GM12864 (cell line): ENCODE measurements around the gene CASKIN1.

Source experiments
- DNase-seq: peaks from one replicate; pipeline ENCODE4 v3.0.0-alpha.2; 2011; ENCODE audit warnings: low read depth
- H3K4me3 ChIP-seq: 2 replicates; pipeline ENCODE4 v1.5.1; 2011; ENCODE audit warnings: mild to moderate bottlenecking, low read depth, low read length, control low read depth
- TF ChIP-seq, protein P1 (sequence below): IDR thresholded peaks from 2 replicates; pipeline ENCODE4 v1.5.1; 2011; ENCODE audit warnings: low read depth, mild to moderate bottlenecking, moderate library complexity, low read length, control low read depth, inconsistent platforms; ENCODE audit errors: missing control alignments

The CASKIN1 gene

GRCh38 chr16:2238838-2239675 lies 42.7 kb upstream of the CASKIN1 start:
- DNase-seq, result no peak
- TF ChIP-seq, protein P1, sequence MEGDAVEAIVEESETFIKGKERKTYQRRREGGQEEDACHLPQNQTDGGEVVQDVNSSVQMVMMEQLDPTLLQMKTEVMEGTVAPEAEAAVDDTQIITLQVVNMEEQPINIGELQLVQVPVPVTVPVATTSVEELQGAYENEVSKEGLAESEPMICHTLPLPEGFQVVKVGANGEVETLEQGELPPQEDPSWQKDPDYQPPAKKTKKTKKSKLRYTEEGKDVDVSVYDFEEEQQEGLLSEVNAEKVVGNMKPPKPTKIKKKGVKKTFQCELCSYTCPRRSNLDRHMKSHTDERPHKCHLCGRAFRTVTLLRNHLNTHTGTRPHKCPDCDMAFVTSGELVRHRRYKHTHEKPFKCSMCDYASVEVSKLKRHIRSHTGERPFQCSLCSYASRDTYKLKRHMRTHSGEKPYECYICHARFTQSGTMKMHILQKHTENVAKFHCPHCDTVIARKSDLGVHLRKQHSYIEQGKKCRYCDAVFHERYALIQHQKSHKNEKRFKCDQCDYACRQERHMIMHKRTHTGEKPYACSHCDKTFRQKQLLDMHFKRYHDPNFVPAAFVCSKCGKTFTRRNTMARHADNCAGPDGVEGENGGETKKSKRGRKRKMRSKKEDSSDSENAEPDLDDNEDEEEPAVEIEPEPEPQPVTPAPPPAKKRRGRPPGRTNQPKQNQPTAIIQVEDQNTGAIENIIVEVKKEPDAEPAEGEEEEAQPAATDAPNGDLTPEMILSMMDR, result no peak
- no peak overlapping the region for H3K4me3 ChIP-seq

GRCh38 chr16:2238150-2238837 lies 41.9 kb upstream of the CASKIN1 start:
- TF ChIP-seq, protein P1, result no peak
- H3K4me3 ChIP-seq, result no peak overlapping the region
- DNase-seq, result no peak

GRCh38 chr16:2237493-2238149 lies 41.2 kb upstream of the CASKIN1 start:
- H3K4me3 ChIP-seq, result no peak overlapping the region

DNA sequence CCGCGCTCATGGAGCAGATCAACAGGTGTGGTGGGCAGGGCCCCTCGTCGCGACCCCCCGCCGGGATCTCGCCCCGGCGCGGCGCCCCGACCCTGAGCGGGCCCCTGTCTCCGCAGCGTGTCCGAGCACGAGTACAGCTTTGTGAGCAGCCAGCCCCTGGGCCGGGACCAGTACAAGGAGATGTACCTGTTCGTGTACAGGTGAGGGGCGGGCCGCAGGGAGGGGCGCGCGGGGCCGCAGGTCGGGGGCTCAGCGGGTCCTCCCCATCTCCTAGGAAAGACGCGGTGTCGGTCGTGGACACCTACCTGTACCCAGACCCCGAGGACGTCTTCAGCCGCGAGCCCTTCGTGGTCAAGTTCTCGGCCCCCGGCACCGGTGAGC lies 40.7 kb upstream of the CASKIN1 start:
- no peak for DNase-seq
- no peak overlapping the region for H3K4me3 ChIP-seq
- TF ChIP-seq, protein P1, result no peak

More at GRCh38 chr16:2237493-2238149, 41.2 kb upstream of the CASKIN1 start:
- TF ChIP-seq, protein P1, result no peak
- DNase-seq, result no peak

DNA sequence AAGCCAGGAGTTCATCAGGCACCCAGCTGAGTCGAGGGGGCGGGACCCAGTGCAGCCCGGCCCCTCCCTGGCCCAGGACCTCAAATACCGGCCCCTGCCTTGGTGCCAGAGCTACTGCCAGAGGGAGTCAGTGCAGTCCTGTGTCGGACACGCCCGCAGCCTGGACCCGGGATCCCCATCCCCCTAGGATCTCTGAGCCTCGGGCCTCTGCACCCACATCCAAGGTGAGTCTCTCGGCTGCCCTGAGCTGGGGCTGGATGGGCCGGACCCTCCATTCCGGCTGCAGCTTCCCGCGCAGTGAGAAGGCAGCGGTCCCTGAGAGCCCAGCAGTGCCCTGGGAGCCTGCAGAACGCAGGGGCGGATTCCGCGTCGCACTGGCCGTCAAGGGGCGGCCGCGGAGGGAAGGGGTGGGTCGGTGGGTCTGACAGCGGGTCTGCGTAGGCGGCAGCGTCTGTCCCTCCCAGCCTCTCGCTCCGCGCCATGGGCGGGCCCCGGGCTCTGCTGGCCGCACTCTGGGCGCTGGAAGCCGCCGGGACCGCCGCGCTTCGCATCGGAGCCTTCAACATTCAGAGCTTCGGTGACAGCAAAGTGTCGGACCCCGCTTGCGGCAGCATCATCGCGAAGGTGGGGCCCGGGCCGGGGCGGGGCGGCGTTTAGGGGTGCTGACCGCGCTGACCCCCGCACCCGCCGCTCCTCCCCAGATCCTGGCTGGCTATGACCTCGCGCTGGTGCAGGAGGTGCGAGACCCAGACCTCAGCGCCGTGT lies 40.1 kb upstream of the CASKIN1 start, which contains the start of gene DNASE1L2:
DNASE1L2 (plus strand) TSS at position 108 of the 765 bp plus-strand sequence; CDS start at position 481, 373 bp downstream.
- no peak for DNase-seq
- no peak within 1 kb of the TSS for H3K4me3 ChIP-seq
- TF ChIP-seq, protein P1, result no peak

GRCh38 chr16:2235695-2236336 lies 39.4 kb upstream of the CASKIN1 start:
- TF ChIP-seq, protein P1, result no peak
- no peak for DNase-seq
- no peak overlapping the region for H3K4me3 ChIP-seq
